GM21737 (cell line): ENCODE measurements around the gene CEP20.

Experiments used
- ATAC-seq: cut with Tn5 transposase; IDR thresholded peaks from one replicate; pipeline ENCODE4 v1.9.1; 2021; ENCODE audit warnings: mild to moderate bottlenecking, moderate library complexity; ENCODE audit not compliant: unreplicated experiment

The CEP20 gene

GRCh38 chr16:15835136-15835878, 53.1 kb downstream of the CEP20 start:
- no peak for ATAC-seq

GRCh38 chr16:15834502-15834901, 53.9 kb downstream of the CEP20 start:
- no peak for ATAC-seq

- ATAC-seq, result no peak
Observed at GRCh38 chr16:15833541-15833940, 54.9 kb downstream of the CEP20 start.

GRCh38 chr16:15832241-15832640, 56.2 kb downstream of the CEP20 start:
- ATAC-seq, result no peak

- ATAC-seq, result no peak
Observed at GRCh38 chr16:15830832-15831451, 57.5 kb downstream of the CEP20 start.

GRCh38 chr16:15829460-15829859, 58.9 kb downstream of the CEP20 start:
- no peak for ATAC-seq

GRCh38 chr16:15827709-15828343, 60.6 kb downstream of the CEP20 start:
- no peak for ATAC-seq

GRCh38 chr16:15827299-15827698, 61.1 kb downstream of the CEP20 start:
- ATAC-seq, result no peak

GRCh38 chr16:15825750-15826305, 62.6 kb downstream of the CEP20 start:
- ATAC-seq, result no peak

GRCh38 chr16:15822957-15823356, 65.4 kb downstream of the CEP20 start:
- no peak for ATAC-seq

- no peak for ATAC-seq
Observed at GRCh38 chr16:15820837-15821236, 67.6 kb downstream of the CEP20 start.

- ATAC-seq, result no peak
Observed at GRCh38 chr16:15819046-15819445, 69.4 kb downstream of the CEP20 start.

- no peak for ATAC-seq
Observed at GRCh38 chr16:15817446-15817845, 71.0 kb downstream of the CEP20 start.

GRCh38 chr16:15816228-15816627, 72.2 kb downstream of the CEP20 start:
- ATAC-seq, result no peak
